GM19397 (cell line): ENCODE measurements around the gene SLC48A1.

ENCODE experiments used
- ATAC-seq: cut with Tn5 transposase; IDR thresholded peaks from one replicate; pipeline ENCODE4 v1.9.1; 2021; ENCODE audit warnings: mild to moderate bottlenecking, moderate library complexity; ENCODE audit not compliant: unreplicated experiment

The SLC48A1 gene

DNA sequence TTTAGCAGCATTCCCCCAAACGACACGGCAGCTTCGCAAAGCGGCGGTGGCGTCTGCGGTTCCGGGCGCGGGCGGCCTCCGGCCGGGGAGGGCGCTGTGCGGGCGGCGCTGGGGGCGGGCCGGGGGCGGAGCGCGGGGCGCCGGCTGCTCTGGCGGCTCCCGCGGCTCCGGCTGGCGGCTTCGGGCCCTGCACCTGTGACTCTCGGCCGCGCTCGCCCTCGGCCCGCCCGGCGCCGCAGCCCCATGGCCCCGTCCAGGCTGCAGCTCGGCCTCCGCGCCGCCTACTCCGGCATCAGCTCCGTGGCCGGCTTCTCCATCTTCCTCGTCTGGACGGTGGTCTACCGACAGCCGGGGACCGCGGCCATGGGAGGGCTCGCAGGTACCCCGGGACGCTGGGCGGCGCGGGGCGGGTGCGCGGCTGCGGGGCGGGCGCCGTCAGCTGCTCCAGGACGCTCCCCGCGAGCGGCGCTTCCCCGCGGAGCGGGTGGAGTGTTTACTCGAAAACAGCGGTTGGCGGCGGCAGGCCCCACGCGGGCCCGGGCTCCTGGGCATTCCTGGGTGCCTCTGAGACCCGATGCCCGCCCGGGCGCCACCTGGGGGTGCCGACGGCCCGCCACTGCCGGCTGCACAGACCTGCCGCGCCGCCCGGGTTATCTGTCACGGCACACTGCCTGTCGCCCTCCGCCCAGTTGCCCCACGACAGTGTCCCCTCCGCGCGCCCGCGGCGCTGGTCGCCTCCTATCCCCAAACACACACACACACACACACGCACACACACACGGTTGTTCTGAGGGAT, at the start of gene SLC48A1:
TSS of gene SLC48A1 (plus strand) at position 177 of the 796 bp plus-strand sequence. CDS start at position 244, 67 bp downstream.
- peak; percentile 89 for ATAC-seq

GRCh38 chr12:47725091-47725772, 47.8 kb upstream of the SLC48A1 start, which contains the start of gene ENDOU:
ENDOU (minus strand) TSS chr12:47725490; CDS start chr12:47725413, 77 bp downstream.
- no peak for ATAC-seq

DNA sequence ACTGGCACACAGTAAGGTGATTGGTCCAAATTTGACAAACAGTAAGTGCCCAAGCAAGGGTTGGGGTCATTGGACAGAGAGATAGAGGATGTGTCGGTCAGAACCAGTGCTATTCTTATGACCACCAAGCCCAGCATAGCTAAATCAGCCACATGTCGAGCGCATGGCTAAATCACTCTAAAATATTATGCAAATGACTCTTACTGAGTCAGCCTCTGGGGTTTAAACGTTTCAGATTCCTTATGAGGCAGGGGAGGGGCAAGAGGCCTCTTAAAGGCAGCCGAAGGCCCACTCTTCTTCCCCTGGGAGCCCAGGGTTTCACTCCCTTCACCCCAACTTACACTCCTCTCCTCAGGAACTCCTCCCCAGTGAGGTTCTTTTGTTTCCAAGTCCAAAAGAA, 47.1 kb upstream of the SLC48A1 start:
- ATAC-seq, result peak; percentile 80

GRCh38 chr12:47729233-47729632, 43.8 kb upstream of the SLC48A1 start:
- ATAC-seq, result no peak

- no peak for ATAC-seq
Observed at GRCh38 chr12:47730341-47730744, 42.7 kb upstream of the SLC48A1 start.

- ATAC-seq, result no peak
Observed at GRCh38 chr12:47731723-47732122, 41.3 kb upstream of the SLC48A1 start.

- no peak for ATAC-seq
Observed at GRCh38 chr12:47732504-47732903, 40.5 kb upstream of the SLC48A1 start.

DNA sequence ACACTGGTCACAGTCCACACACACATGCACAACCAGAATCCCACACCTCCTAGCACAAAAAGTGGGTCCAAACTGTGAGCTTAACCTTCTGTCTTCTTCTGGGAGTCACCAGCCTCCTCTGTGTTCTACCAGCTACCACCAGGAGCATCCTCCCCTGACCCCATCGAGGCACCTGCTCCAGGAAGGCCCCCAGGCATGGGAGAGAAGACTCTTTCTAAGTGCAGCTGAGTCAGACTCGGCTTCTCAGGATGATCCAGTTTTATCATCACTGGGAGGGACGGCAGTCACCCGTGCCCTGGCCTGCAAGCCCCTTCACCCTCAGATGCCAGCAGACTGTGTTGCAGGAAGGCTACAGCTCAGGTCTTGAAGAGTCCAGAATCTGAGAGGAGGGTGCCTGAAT, 39.9 kb upstream of the SLC48A1 start:
- ATAC-seq, result no peak

- no peak for ATAC-seq
Observed at GRCh38 chr12:47734725-47735480, 38.1 kb upstream of the SLC48A1 start.

- ATAC-seq, result no peak
Observed at GRCh38 chr12:47735649-47736048, 37.4 kb upstream of the SLC48A1 start.

DNA sequence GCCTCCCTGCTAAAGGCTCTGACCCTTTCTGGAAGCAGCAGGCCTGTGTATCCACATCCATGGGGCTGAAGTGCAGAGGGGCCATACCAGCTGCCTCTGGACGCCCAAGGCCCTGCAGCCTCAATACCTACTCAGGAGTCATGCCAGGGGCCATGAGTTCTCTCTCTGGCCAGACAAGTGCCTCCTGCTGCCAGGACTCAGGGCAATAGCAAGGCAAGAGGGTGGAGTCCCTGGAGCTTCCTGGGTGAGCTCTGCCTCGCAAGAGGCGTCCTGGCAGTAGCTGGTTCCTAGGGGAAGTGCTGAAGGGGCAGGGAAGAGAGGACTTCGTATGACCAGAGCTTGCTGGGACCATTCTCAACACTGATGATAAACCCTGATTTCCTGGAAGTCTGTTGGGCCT, 36.8 kb upstream of the SLC48A1 start:
- ATAC-seq, result no peak

GRCh38 chr12:47736877-47737676, 36.0 kb upstream of the SLC48A1 start:
- no peak for ATAC-seq

DNA sequence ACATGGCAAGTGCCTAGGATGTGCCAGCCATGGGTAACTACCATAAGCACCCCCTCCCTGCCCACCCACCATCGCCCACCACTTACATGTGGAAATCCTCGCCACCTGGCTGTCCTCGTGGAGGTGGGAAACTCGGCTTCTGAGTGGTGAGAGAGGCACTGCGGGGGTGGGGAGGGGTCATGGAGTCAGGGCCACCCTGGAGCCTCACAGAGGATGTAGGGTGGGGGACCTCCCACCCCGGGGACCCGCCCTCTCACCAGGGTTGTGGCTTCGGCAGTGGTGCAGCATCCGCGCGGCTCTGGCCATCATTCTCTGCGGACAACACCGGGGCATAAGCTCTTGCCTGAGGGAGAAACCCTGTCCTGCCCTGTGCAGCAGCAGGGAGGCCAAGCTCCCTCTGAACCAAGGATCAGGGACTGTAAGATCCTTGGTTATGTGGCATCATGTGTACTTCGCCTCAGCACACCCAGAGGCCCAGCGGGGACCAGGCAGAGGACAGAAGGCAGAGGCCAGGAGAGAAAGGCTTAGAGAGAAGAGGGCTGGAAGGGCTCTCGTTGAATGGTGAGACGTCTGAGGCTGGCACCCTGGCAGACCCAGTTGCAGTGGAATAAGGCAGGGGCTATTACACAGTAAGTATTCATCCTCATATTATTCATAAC, 35.0 kb upstream of the SLC48A1 start:
- no peak for ATAC-seq

DNA sequence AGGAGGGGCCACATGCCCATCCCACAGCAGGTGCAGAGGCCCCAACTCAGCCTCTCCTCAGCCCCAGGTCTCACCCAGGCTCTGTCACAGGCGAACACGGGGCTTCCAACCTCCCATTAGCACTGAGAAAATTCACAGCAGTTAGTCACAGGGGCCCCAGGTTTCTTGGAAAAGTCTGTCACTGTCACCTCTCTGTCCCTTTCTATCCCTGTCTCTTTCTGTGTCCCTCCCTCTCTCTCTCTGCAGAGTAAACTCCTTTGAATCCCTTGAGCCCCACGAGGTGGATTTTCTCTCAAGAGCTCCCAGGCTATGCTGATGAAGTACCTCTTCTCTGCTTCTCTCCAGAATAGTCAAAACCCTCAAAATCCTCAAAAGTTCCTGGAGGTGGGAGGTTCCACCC, 33.7 kb upstream of the SLC48A1 start:
- ATAC-seq, result no peak

GRCh38 chr12:47739979-47740378, 33.1 kb upstream of the SLC48A1 start:
- peak; percentile 54 for ATAC-seq

DNA sequence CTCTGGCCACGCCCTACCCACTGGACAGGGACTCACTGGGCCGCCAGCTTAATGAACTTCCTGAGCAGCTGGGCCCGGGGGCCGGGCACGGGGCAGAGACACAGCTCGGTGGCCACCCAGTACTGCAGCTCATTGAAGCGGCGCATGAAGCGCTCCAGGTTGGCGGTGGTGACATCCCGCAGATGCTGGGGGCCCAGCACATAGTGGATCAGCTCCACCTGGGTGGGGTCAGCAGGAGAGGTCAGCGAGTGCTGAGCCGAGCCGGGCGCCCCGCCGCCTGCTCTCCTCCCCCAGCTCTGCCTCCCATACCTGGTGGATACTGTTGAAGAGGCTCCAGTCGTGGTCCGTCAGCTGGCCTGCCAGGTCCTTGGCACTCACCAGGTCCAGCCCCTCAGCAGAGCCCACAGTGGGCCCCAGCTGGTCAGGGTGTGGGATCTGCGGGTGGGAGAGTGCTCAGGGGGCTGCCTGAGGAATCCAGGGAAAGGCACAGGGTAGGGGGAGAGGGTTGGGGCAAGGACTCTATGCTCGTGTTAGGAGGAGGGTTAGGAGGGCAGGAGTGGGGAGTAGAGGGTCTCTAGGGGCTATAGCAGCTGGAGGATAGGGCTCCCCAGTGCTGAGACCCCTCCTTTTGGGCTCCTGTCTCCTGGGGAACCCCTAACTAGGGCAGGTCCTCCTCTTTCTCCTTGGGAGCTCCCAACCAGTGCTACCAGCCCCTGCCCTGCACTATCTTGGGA, 32.3 kb upstream of the SLC48A1 start:
- peak; percentile 41 for ATAC-seq

DNA sequence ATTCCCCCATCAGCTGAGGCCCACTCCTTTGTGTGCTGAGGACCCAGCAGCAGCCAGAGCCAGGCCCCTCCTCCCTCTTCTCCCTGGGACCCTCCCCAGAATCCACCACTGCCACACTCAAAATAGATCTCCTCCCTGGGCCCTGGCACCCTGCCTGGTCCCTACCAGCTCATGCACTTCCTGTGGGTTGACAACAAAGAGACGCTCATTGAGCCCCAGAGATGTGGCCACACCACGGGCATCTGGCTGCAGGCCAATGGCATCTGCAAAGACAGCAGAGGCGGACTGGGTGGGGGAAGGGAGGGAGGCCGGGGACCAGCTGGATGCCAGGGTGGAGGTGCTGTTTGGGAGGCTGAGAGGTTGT, 31.7 kb upstream of the SLC48A1 start:
- ATAC-seq, result no peak

- no peak for ATAC-seq
Observed at GRCh38 chr12:47742253-47742825, 30.7 kb upstream of the SLC48A1 start.

DNA sequence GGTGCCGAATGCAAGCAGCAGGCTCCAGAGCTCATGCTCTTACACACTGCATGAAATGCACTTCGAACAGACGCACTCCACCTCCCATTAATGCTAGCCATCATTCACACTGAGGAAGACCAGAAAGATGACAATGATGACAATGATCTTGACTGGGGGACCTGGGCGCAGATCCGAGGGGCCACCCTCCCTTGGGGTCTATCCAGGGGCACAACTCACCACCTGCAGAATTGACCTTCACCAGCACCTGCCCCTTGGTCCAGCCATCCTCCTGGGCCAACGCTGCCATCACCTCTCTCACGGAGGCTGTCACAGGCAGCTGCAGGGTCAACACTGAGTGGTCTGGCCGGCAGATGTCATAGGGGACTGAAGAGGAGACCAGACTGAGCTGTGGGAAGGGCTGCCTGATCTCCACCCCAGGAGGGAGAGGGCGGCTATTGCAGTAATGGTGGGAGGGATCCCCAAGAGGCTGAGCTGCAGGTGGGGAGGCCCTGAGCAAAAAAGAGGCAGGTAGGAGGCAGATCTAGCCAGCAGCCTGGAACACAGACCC, 29.7 kb upstream of the SLC48A1 start:
- ATAC-seq, result no peak
